Endometrial microvascular endothelial cells (primary cell): Measurements from ENCODE around the gene MAP2K5. TPM values are rescaled to one million over a fixed set of nuclear protein-coding genes. Genes with fewer than 3 reads are reported as not detected.

Source experiments
- in situ Hi-C: cut with HindIII; loops from 2 replicates; pipeline ENCODE4 v1.10.0; 2017; ENCODE audit warnings: low sequenced_read_pairs, low pct_unique_long_range_greater_than_20kb; ENCODE audit errors: inconsistent ontology term
- total RNA-seq: library from RNA; depleted of rRNA; stranded (reverse); fragments of >200 nt; gene quantifications from one replicate; pipeline ENCODE4 v1.2.3, GENCODE V29; 2015; ENCODE audit errors: inconsistent ontology term

The MAP2K5 gene
- total RNA-seq = 6.2 TPM

- in situ Hi-C loops = no loop called here
Observed at GRCh38 chr15:67542420-67543347, at the start of gene MAP2K5. TSS of gene MAP2K5 (plus strand) at chr15:67542703. CDS start at chr15:67543336, 633 bp downstream.

GRCh38 chr15:67495585-67495984 is 46.9 kb upstream of the MAP2K5 start:
- in situ Hi-C loops = no loop called here

- in situ Hi-C loops = no loop called here
Observed at GRCh38 chr15:67501177-67501835, 41.2 kb upstream of the MAP2K5 start.

DNA sequence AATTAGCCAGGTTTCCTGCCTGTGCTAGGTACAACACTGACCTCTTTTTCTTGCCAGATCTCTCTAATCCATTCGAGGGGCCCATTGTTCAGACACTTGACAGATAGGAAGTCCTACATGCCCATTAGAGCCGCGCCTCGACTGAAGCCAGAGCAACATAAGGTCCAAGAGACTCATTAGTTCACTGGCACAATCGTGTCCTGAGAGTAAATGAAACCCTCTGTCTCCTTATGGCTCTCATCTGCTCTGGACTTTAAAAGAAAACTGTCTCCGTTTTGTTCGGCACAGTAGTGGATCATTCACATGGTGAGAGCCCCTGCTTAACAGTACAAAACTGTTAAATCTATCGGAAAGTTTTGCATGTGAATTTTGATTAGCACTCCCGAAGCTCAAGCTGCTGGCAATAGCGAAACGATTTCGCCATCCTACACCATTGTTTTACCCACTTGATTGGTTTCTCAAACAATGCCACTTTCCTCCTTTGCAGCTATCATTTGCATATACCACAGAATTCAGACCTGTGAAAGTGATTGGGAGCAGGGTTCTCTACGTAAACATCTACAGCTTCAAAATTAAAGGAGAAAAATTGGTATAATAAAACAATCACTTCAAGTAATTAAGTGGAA is 40.6 kb upstream of the MAP2K5 start:
- in situ Hi-C loops = no loop called here

GRCh38 chr15:67504056-67504455 is 38.4 kb upstream of the MAP2K5 start:
- in situ Hi-C loops = no loop called here

DNA sequence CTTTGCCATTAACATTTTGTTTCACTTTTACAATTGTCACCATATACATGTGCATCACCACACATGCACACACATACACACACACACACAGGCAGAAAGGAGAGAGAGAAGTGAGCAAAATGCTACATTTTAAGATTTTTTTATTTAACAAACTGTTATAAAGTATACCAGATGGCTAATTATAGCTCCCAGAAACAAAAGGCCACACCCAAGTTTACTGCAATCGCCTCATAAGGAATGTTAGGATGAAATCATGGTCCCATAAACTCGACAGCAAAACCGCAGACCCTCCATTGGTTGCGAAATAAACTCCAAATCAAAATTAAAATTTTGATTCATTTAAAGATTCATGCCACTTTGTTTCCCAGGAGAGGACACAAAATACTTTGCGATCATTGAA is 37.7 kb upstream of the MAP2K5 start:
- in situ Hi-C loops = no loop called here

DNA sequence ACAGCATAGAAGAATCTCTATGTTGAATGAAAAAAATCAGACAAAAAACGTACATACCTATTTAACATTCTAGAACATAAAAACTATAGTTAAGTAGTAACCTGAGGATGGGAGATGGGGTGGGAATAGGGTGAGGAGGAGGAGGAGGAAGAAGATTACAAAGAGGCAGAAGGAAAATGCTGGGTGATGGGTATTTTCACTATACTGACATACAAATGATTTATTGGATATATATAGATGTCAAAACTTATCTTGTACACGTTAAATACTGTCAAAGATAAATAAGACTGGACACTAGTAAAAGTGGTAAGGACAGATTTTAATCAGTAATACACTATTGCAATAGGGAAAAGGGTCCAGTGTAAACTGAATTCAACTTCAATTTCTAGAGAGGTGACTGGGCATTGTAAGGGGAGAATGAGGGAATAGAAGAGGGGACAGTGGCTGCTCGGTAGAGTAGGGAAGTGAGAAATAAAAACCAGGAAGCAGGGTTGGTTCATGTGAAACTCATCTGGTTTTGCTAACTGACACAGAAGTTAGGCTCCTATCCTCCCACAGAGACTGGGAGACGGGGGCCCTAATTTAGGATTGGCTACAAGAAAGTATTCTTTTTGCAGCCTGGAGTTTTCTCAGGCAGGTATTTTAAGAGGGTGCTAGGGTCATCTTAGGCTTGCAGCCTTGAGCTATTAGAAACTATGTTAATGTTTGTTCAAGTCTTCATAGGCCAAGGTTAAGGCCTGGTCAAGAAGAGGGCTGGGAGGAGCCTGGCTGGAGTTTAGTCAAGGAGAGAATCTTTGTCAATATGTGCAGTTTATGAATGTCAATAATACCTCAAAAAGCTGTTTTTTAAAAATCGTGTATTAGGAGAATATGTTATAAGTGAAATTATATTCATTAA is 36.6 kb upstream of the MAP2K5 start:
- in situ Hi-C loops = no loop called here

DNA sequence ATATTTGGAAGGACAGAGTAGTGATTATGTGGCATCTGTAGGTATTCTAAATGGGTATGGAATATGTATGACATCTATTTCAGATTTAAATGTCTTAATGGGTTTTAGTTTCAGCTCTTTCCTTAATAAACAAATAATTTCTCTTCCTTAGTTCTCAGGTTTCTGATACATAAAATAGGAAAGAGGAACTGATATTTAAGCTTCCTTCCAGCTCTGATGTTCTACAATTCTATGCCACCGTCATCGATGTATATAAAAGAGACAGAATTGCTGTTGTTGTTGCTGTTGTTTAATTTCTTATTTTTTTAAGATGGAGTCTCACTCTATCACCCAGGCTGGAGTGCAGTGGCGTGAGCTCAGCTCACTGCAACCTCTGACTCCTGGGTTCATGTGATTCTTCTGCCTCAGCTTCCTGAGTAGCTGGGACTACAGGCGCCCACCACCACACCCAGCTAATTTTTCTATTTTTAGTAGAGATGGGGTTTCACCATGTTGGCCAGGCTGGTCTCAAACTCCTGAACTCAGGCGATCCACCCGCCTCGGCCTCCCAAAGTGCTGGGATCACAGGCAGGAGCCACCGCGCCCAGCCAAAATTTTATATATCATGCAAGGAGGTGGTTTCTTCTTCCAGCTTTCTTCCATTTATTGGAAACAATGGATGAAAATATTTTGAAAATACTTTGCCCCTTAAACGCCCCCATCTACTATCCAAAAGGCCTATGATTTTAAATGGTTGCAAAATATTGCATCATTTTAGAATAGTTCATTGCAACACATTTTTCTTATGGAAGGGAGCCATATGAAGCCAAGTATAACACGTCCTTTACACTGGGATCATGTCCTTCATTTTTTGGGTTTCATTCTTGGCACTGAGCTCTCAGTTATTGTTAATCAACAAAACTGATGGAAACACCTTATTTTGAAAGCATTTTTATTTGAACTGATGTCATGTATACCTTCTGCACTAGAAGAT is 35.4 kb upstream of the MAP2K5 start:
- in situ Hi-C loops = no loop called here

DNA sequence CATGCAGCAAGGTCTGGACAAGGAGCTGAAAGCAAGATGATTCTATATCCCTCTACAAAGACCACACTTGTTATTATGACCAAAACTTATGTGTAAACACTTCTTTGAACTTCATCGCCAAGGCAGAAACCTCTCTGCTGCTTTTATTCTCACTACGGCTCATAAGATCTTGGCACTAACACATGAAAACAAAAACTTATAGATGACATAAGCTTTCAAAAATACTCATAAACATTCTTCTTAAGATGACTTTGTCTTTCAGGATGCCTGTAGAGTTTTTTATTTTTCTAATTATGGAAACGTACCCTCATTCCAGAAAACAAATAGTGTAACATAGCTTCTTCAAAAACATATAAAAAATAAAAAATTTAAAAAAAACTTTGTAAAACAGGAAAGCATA is 34.1 kb upstream of the MAP2K5 start:
- in situ Hi-C loops = no loop called here

DNA sequence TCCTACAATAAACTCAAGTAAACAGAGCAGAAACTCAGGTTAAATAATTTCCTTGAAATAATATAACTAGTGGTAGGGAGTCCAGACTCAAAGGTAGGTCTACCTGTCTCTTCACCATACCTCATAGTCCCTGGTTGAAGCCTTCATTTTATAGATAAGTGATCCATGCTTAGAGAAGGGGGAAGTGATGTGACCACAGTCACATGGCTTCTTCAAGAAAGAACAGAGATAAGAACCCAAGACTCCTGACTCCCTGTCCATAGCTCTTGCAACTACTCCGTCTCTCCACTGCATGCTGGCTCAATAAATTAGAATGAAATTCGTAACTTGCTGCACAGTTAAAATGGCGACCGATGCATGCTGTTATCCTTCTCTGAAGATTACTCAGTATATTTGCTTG is 32.6 kb upstream of the MAP2K5 start:
- in situ Hi-C loops = no loop called here

GRCh38 chr15:67510597-67511190 is 31.8 kb upstream of the MAP2K5 start:
- in situ Hi-C loops = no loop called here

GRCh38 chr15:67511606-67512005 is 30.9 kb upstream of the MAP2K5 start:
- in situ Hi-C loops = no loop called here

- in situ Hi-C loops = no loop called here
Observed at GRCh38 chr15:67512140-67512539, 30.4 kb upstream of the MAP2K5 start.

GRCh38 chr15:67512933-67513714 is 29.4 kb upstream of the MAP2K5 start:
- in situ Hi-C loops = no loop called here

DNA sequence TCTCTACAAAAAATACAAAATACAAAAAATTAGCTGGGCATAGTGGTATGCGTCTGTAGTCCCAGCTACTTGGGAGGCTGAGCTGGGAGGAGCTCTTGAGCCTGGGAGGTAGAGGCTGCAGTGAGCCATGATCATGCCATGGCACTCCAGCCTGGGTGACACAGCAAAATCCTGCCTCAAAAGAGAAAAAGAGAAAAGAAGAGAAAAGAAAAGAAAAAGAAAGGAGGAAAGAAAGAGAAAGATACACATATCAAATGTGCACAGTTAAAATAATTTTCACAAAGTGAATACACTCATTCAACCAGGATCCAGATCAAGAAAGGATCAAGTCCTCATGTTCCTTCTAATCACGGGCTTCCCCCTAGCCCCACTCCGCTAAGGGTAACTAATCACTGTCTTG is 27.4 kb upstream of the MAP2K5 start:
- in situ Hi-C loops = no loop called here

GRCh38 chr15:67515557-67515956 is 26.9 kb upstream of the MAP2K5 start:
- in situ Hi-C loops = no loop called here
